Tibial nerve (tissue), 4 donors: ENCODE results near the gene SLX4.

Experiments used
- EP300 ChIP-seq, 2 donors: sonication (generic); formaldehyde crosslinking; IDR thresholded peaks; one replicate each; pipeline ENCODE4 v1.6.1; 2017; ENCODE audit warnings: antibody characterized with exemption in 2 of 2, mild to moderate bottlenecking in 1 of 2
- POLR2A ChIP-seq, 2 donors: fragments of 450-650 bp; IDR thresholded peaks; one replicate each; pipeline ENCODE4 v1.6.1; 2017; ENCODE audit warnings: antibody characterized with exemption in 2 of 2, mild to moderate bottlenecking in 2 of 2, moderate library complexity in 2 of 2
- TF ChIP-seq, protein P1 (sequence below), 5 experiments: fragments of 200-600 bp in 3 of 5; fragments of 450-650 bp in 2 of 5; sonication (generic) in 3 of 5; IDR thresholded peaks; one replicate each; pipeline ENCODE4 v1.5.1; 2016 to 2019; ENCODE audit warnings: antibody characterized with exemption in 5 of 5, mild to moderate bottlenecking in 3 of 5, moderate library complexity in 2 of 5

- TF ChIP-seq, protein P1, sequence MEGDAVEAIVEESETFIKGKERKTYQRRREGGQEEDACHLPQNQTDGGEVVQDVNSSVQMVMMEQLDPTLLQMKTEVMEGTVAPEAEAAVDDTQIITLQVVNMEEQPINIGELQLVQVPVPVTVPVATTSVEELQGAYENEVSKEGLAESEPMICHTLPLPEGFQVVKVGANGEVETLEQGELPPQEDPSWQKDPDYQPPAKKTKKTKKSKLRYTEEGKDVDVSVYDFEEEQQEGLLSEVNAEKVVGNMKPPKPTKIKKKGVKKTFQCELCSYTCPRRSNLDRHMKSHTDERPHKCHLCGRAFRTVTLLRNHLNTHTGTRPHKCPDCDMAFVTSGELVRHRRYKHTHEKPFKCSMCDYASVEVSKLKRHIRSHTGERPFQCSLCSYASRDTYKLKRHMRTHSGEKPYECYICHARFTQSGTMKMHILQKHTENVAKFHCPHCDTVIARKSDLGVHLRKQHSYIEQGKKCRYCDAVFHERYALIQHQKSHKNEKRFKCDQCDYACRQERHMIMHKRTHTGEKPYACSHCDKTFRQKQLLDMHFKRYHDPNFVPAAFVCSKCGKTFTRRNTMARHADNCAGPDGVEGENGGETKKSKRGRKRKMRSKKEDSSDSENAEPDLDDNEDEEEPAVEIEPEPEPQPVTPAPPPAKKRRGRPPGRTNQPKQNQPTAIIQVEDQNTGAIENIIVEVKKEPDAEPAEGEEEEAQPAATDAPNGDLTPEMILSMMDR (IDR thresholded peaks at IDR 0.05): no peak
- no peak for TF ChIP-seq POLR2A (IDR thresholded peaks at IDR 0.05)
- no peak for TF ChIP-seq EP300 (IDR thresholded peaks at IDR 0.05)
Measured at GRCh38 chr16:3595110-3595486, 16.3 kb downstream of the SLX4 start.
